WERI-Rb-1 (cell line): ENCODE results near the gene ADCYAP1R1.

Experiments used
- DNase-seq: peaks from one replicate; pipeline ENCODE4 v3.0.0-alpha.2; 2020
- H3K27ac ChIP-seq: fragments of 250-450 bp; sonication (Bioruptor Pico); 2 replicates; pipeline ENCODE4 v1.5.1; 2020; ENCODE audit warnings: mild to moderate bottlenecking, moderate library complexity
- H3K27me3 ChIP-seq: fragments of 250-450 bp; sonication (Bioruptor Pico); 2 replicates; pipeline ENCODE4 v1.5.1; 2021; ENCODE audit warnings: mild to moderate bottlenecking, low read depth, moderate library complexity; ENCODE audit not compliant: insufficient read depth, severe bottlenecking
- H3K36me3 ChIP-seq: fragments of 250-450 bp; sonication (Bioruptor Pico); 2 replicates; pipeline ENCODE4 v1.5.1; 2020; ENCODE audit warnings: mild to moderate bottlenecking, moderate library complexity
- H3K4me3 ChIP-seq: 2 replicates; pipeline ENCODE4 v1.5.1; 2011; ENCODE audit warnings: low read depth, mild to moderate bottlenecking, control low read depth, low read length
- H3K9me3 ChIP-seq: fragments of 250-450 bp; sonication (Bioruptor Pico); 2 replicates; pipeline ENCODE4 v1.5.1; 2021; ENCODE audit warnings: mild to moderate bottlenecking, moderate library complexity; ENCODE audit not compliant: severe bottlenecking
- CTCF ChIP-seq: IDR thresholded peaks from 2 replicates; pipeline ENCODE4 v1.5.1; 2011; ENCODE audit warnings: low read depth, mild to moderate bottlenecking, control low read depth, inconsistent platforms, low read length

The ADCYAP1R1 gene

GRCh38 chr7:31083210-31083786 lies 31.2 kb downstream of the ADCYAP1R1 start:
- TF ChIP-seq CTCF = no peak
- Histone ChIP-seq H3K27ac (no peak overlapping the region), H3K4me3 (no peak overlapping the region), H3K36me3 (no peaks in the 10 kb centered on the region), H3K27me3 (no peaks in the 10 kb centered on the region), H3K9me3 (no peaks in the 10 kb centered on the region)
- DNase-seq = no peak

GRCh38 chr7:31084226-31084625 lies 32.1 kb downstream of the ADCYAP1R1 start:
- H3K27me3 ChIP-seq = no peaks in the 10 kb centered on the region
- H3K4me3 ChIP-seq = no peak overlapping the region
- no peak overlapping the region for H3K27ac ChIP-seq
- no peak for TF ChIP-seq CTCF
- no peaks in the 10 kb centered on the region for H3K36me3 ChIP-seq
- no peak for DNase-seq
- H3K9me3 ChIP-seq = no peaks in the 10 kb centered on the region

DNA sequence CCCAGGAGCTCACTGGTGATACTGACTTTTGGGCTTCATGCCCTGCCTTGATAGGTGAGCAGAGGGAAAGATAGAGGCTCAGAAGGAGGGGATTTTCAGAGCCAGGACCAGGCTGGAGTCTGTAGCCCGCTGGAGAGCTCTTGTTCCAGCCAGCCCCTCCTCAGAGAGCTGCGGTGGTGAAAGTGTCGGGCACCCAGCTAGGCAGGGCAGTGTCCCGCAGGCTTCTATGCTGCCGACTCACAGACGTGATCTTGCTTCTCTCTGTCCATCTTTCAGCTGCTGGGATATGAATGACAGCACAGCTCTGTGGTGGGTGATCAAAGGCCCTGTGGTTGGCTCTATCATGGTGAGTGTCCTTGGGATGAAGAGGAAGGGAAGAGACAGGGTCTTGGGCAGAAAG lies 35.2 kb downstream of the ADCYAP1R1 start:
- Histone ChIP-seq H3K27me3 (no peaks in the 10 kb centered on the region), H3K27ac (no peak overlapping the region), H3K36me3 (no peaks in the 10 kb centered on the region), H3K4me3 (no peak overlapping the region), H3K9me3 (no peaks in the 10 kb centered on the region)
- TF ChIP-seq CTCF = no peak
- no peak for DNase-seq

DNA sequence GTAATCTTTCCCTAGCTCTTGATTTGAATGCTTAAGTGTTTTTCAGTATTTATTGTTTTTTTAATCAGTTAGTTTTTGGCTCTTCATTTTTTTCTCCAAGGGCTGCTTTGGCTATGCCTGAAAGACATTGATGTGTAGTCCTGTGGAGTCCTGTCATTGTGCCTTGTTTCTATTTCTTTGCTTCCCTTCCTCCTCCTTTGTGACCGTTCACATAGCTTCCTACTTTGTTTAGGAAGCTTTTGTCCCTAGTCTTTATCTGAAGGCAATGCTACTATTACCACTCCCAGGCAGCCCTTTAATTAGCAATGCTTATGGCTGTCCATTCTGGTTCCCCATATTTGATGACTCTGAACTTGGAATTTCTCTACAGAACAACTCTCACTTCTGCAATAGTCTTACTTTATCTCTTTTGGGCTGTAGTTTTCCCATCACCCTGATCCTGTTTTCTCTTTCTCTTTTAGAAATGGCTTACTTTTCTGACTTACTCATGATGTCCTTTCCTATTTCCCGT lies 39.9 kb downstream of the ADCYAP1R1 start:
- H3K36me3 ChIP-seq = no peaks in the 10 kb centered on the region
- no peak overlapping the region for H3K27ac ChIP-seq
- DNase-seq = no peak
- no peak overlapping the region for H3K4me3 ChIP-seq
- H3K9me3 ChIP-seq = no peaks in the 10 kb centered on the region
- no peak for TF ChIP-seq CTCF
- no peaks in the 10 kb centered on the region for H3K27me3 ChIP-seq

GRCh38 chr7:31092606-31093005 lies 40.5 kb downstream of the ADCYAP1R1 start:
- no peak overlapping the region for H3K27ac ChIP-seq
- no peak for TF ChIP-seq CTCF
- no peak overlapping the region for H3K4me3 ChIP-seq
- H3K9me3 ChIP-seq = no peaks in the 10 kb centered on the region
- no peaks in the 10 kb centered on the region for H3K36me3 ChIP-seq
- no peaks in the 10 kb centered on the region for H3K27me3 ChIP-seq
- no peak for DNase-seq

DNA sequence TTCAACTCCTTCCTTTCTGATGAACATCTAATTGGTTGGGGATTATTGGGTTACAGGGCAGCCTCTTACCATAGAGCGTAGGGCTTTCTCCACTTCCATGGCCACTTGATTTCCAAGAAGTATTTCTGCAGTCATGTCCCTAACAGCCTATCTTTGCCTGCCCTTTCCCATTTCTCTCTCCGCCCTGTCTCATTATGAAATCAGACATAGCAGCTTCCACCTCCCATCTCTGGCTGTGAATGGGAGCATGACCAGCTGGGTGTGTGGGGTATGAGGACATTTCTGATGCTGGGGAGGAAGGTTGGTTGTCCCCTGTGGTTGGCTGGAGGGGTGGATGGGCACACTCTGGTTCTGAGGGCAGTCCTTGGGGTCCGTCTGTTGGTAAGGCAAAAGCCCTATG lies 41.2 kb downstream of the ADCYAP1R1 start:
- Histone ChIP-seq H3K27me3 (no peaks in the 10 kb centered on the region), H3K36me3 (no peaks in the 10 kb centered on the region), H3K9me3 (no peaks in the 10 kb centered on the region), H3K4me3 (no peak overlapping the region), H3K27ac (no peak overlapping the region)
- no peak for TF ChIP-seq CTCF
- no peak for DNase-seq
